Muscle of leg (tissue), 16 donors: ENCODE measurements around the gene SLC9A6. TPM values are rescaled to one million over a fixed set of nuclear protein-coding genes. Genes with fewer than 3 reads are reported as not detected.
A peak's percentile ranks its signal among the peaks of the same experiment; 100 is the strongest.

Source experiments
- DNase-seq: peaks from one replicate; pipeline ENCODE4 v3.0.0; 2013
- H3K27ac ChIP-seq: one replicate; pipeline ENCODE4 v1.5.1; 2013; ENCODE audit warnings: mild to moderate bottlenecking, low read length, control low read depth
- H3K27me3 ChIP-seq: one replicate; pipeline ENCODE4 v1.6.1; 2013; ENCODE audit warnings: low read length; ENCODE audit not compliant: control insufficient read depth, insufficient read depth
- H3K36me3 ChIP-seq: one replicate; pipeline ENCODE4 v1.6.1; 2013; ENCODE audit warnings: low read length; ENCODE audit not compliant: control insufficient read depth, insufficient read depth
- H3K4me1 ChIP-seq: one replicate; pipeline ENCODE4 v1.6.1; 2013; ENCODE audit warnings: low read length; ENCODE audit not compliant: control insufficient read depth, insufficient read depth
- H3K4me3 ChIP-seq: one replicate; pipeline ENCODE4 v1.5.1; 2013; ENCODE audit warnings: low read length, control low read depth
- H3K9me3 ChIP-seq: replicated peaks from 2 replicates; pipeline ENCODE4 v1.6.1; 2013; ENCODE audit warnings: low read depth, low read length; ENCODE audit not compliant: control insufficient read depth
- WGBS: methylation state at CpG from one replicate; pipeline ENCODE4 v1.1.5; 2013; ENCODE audit warnings: missing lambda C conversion rate; ENCODE audit not compliant: insufficient coverage; 5-methylcytosine and 5-hydroxymethylcytosine counted together
- long read RNA-seq, 11 donors: transcript quantifications; one replicate each; lab custom pipeline, GENCODE V29; 2026
- polyA plus RNA-seq, 8 donors: library from polyadenylated mRNA; unstranded; fragments of 120-200 nt; gene quantifications; one replicate each; pipeline versions ENCODE4 v1.2.1 to v1.2.3, GENCODE V29; 2013; ENCODE audit warnings: inconsistent platforms in 1 of 8, low replicate concordance in 1 of 8; ENCODE audit not compliant: insufficient read length in 8 of 8, insufficient read depth in 1 of 8
- total RNA-seq: library from RNA; stranded (reverse); fragments of 120-200 nt; gene quantifications from one replicate; pipeline ENCODE4 v1.2.4, GENCODE V29; 2013

SLC9A6 gene
- 7.7 TPM for total RNA-seq
- 1 to 10 TPM; 6.6 to 8.9 (median 7.0) TPM for polyA plus RNA-seq
- long read RNA-seq, donor 1 = 0 reads
- long read RNA-seq, donor 2 = 0 reads
- long read RNA-seq, donor 3 = 0 reads
- long read RNA-seq, donor 4 = 0 reads
- long read RNA-seq, donor 5 = 0 reads
- long read RNA-seq, donor 6 = 0 reads
- long read RNA-seq, donor 7 = 0 reads
- long read RNA-seq, donor 8 = 0 reads
- long read RNA-seq, donor 9 = 0 reads
- long read RNA-seq, donor 10 = 0 reads
- long read RNA-seq, donor 11 = 0 reads

DNA sequence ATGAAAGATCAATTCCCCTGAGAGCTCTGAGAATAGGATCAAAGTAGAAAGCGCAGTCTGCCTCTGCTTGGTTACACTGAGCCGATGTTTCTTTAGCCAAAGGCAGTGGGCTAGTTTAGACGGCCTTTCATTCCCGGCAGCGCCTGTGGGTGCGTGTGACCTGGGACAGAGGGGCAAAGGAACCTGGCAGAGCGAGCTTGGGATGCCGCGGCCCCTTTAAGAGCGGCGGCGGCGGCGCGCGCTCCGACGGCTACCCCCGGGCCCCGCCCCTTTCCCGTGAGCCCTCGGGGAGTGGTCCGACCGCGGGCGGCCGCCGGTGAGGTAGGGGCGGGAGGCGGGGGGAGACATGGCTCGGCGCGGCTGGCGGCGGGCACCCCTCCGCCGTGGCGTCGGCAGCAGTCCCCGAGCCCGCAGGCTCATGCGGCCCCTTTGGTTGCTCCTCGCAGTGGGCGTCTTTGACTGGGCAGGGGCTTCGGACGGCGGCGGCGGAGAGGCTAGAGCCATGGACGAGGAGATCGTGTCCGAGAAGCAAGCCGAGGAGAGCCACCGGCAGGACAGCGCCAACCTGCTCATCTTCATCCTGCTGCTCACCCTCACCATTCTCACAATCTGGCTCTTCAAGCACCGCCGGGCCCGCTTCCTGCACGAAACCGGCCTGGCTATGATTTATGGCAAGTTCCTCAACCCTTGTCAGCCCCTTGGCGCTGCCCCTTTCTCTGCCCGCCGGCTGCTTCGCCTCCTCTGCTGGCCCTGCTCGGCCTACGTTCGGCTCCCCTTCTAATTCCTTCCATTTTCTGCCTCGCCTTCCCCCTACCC is at the start of gene SLC9A6:
Gene SLC9A6 (plus strand): TSS at position 279 of the 816 bp plus-strand sequence. CDS start 224 bp downstream, at position 503.
- 38% methylated on average over 63 of the region's 68 CpGs for WGBS

GRCh38 chrX:135944486-135944885 is 40.7 kb upstream of the SLC9A6 start:
- no peak for DNase-seq
- H3K27me3 ChIP-seq = peaks cover 2% of the 10 kb centered on the region
- H3K27ac ChIP-seq = no peak overlapping the region
- WGBS = no CpG with 5 or more reads among the region's 2 CpGs
- H3K9me3 ChIP-seq = peaks cover 2% of the 10 kb centered on the region
- no peak overlapping the region for H3K4me3 ChIP-seq
- no peaks in the 10 kb centered on the region for H3K4me1 ChIP-seq
- no peaks in the 10 kb centered on the region for H3K36me3 ChIP-seq

More for the DNA sequence above, at the start of gene SLC9A6:
- peak; percentile 86 for DNase-seq
- H3K9me3 ChIP-seq = no peaks in the 10 kb centered on the region
- peaks cover 2% of the 10 kb centered on the region for H3K4me1 ChIP-seq
- H3K4me3 ChIP-seq = peak within 1 kb of the TSS; percentile 76
- no peaks in the 10 kb centered on the region for H3K36me3 ChIP-seq
- H3K27ac ChIP-seq = peak within 1 kb of the TSS; percentile 77
- H3K27me3 ChIP-seq = peaks cover 17% of the 10 kb centered on the region

DNA sequence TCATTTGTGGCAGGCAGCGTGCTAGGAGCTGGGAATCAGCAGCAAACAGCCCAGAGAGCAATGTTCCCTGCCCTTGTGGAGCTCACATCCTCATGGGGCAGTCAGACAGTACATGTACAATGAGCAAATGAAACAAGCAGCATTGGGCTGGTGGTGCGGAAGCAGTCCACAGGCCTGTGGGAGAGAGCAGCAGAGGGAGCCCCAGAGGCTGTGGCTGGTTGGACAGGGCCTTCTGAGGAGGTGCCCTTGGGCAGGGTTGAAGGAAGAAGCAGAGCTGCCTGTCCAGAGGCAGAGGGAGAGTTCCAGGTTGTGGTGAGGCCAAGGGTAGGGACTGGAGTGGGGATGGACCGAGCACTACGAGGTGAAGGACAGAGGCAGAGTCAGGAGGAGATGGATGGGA is 33.9 kb upstream of the SLC9A6 start:
- no peaks in the 10 kb centered on the region for H3K9me3 ChIP-seq
- no peak overlapping the region for H3K27ac ChIP-seq
- no peak for DNase-seq
- peaks cover 9% of the 10 kb centered on the region for H3K27me3 ChIP-seq
- no peaks in the 10 kb centered on the region for H3K4me1 ChIP-seq
- WGBS = 63% methylated on average over 4 of the region's 4 CpGs
- H3K36me3 ChIP-seq = no peaks in the 10 kb centered on the region
- no peak overlapping the region for H3K4me3 ChIP-seq

GRCh38 chrX:135973025-135973547 is 12.1 kb upstream of the SLC9A6 start:
- DNase-seq = peak; percentile 44
- H3K27ac ChIP-seq = peak overlapping the region; percentile 99
- H3K4me1 ChIP-seq = peaks cover 5% of the 10 kb centered on the region
- peak overlapping the region; percentile 93 for H3K4me3 ChIP-seq
- 40% methylated on average over 10 of the region's 10 CpGs for WGBS
- peaks cover 8% of the 10 kb centered on the region for H3K27me3 ChIP-seq
- H3K36me3 ChIP-seq = no peaks in the 10 kb centered on the region
- no peaks in the 10 kb centered on the region for H3K9me3 ChIP-seq

- peak; percentile 91 for DNase-seq
- H3K9me3 ChIP-seq = no peaks in the 10 kb centered on the region
- H3K4me1 ChIP-seq = peaks cover 5% of the 10 kb centered on the region
- WGBS = 48% methylated on average over 40 of the region's 65 CpGs
- no peaks in the 10 kb centered on the region for H3K36me3 ChIP-seq
- H3K27me3 ChIP-seq = peaks cover 8% of the 10 kb centered on the region
- peak within 1 kb of the TSS; percentile 93 for H3K4me3 ChIP-seq
- peak within 1 kb of the TSS; percentile 99 for H3K27ac ChIP-seq
Measured at GRCh38 chrX:135973548-135974278, 11.5 kb upstream of the SLC9A6 start, which contains the start of gene MMGT1. MMGT1 (minus strand) TSS chrX:135973988; CDS start chrX:135973675, 313 bp downstream.

GRCh38 chrX:135974279-135974856 is 10.9 kb upstream of the SLC9A6 start:
- Histone ChIP-seq H3K9me3 (no peaks in the 10 kb centered on the region), H3K27me3 (peaks cover 8% of the 10 kb centered on the region), H3K4me1 (peaks cover 5% of the 10 kb centered on the region), H3K27ac (no peak overlapping the region), H3K4me3 (peak overlapping the region; percentile 4), H3K36me3 (no peaks in the 10 kb centered on the region)
- DNase-seq = peak; percentile 83
- 43% methylated on average over 5 of the region's 32 CpGs for WGBS

DNA sequence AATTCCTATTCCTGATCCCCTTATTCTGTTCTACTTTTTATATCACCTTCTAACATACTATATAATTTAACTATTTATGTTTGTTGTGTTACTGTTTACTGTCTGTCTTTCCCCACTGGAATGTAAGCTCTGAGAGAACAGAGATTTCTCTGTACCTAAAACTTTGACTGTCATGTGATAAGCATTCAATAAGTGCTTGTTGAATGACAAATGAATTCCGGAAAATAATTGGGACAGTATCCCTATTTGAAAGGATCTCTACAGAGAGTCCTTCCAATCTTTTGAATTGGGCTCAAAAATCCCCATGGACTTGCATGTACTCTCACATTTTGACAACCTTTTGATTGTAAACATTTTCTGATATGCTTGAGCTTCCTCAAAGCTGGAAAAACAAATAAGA is 9.8 kb upstream of the SLC9A6 start:
- Histone ChIP-seq H3K9me3 (no peaks in the 10 kb centered on the region), H3K27me3 (peaks cover 8% of the 10 kb centered on the region), H3K4me1 (peaks cover 5% of the 10 kb centered on the region), H3K36me3 (no peaks in the 10 kb centered on the region), H3K4me3 (no peak overlapping the region), H3K27ac (no peak overlapping the region)
- DNase-seq = no peak
- WGBS = no CpG with 5 or more reads among the region's 1 CpG

- Histone ChIP-seq H3K27me3 (peaks cover 11% of the 10 kb centered on the region), H3K4me1 (peaks cover 1% of the 10 kb centered on the region), H3K36me3 (no peaks in the 10 kb centered on the region), H3K4me3 (no peak overlapping the region), H3K9me3 (no peaks in the 10 kb centered on the region), H3K27ac (no peak overlapping the region)
- WGBS = no CpG with 5 or more reads among the region's 4 CpGs
- DNase-seq = no peak
Measured at GRCh38 chrX:135977611-135978010, 7.6 kb upstream of the SLC9A6 start.

DNA sequence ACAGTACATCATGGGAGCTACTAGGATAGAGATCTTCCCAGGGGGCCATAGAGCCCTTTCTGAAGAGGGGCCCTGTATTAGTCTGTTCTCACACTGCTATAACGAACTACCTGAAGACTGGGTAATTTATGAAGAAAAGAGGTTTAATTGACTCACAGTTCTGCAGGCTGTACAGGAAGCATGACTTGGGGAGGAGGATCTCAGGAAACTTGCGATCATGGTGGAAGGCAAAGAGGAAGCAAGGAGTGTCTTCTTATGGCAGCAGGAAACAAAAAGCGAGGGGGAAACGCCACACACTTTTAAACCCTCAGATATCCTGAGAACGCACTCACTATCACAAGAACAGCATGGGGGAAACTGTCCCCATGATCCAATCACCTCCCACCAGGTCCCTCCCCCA is 4.2 kb upstream of the SLC9A6 start:
- DNase-seq = no peak
- peaks cover under 1% of the 10 kb centered on the region for H3K4me1 ChIP-seq
- WGBS = no CpG with 5 or more reads among the region's 5 CpGs
- peaks cover 17% of the 10 kb centered on the region for H3K27me3 ChIP-seq
- no peak overlapping the region for H3K4me3 ChIP-seq
- H3K36me3 ChIP-seq = no peaks in the 10 kb centered on the region
- no peak overlapping the region for H3K27ac ChIP-seq
- H3K9me3 ChIP-seq = no peaks in the 10 kb centered on the region
